B cell (primary cell): ENCODE measurements around the gene LENG1. TPM values are rescaled to one million over a fixed set of nuclear protein-coding genes. Genes with fewer than 3 reads are reported as not detected.

Experiments
- ATAC-seq: fragments of 200-7000 bp; cut with Tn5 transposase; one replicate; pipeline ENCODE4 v1.10.0; 2021; ENCODE audit warnings: low read depth, mild to moderate bottlenecking, moderate number of reproducible peaks, moderate library complexity
- CTCF ChIA-PET: fragments of 350-600 bp; sonication (Branson Sonifier 250); formaldehyde crosslinking; loops from one replicate; lab custom pipeline; 2021; ENCODE audit warnings: antibody characterized with exemption, inconsistent platforms; lab: Charles Lee
- POLR2A ChIA-PET: fragments of 350-600 bp; sonication (Branson Sonifier 250); formaldehyde crosslinking; loops from one replicate; lab custom pipeline; 2021; ENCODE audit warnings: antibody characterized with exemption; lab: Charles Lee
- DNase-seq: peaks from one replicate; pipeline ENCODE4 v3.0.0; 2013
- H2AFZ ChIP-seq: 2 replicates; pipeline ENCODE4 v1.6.1; 2012; ENCODE audit warnings: mild to moderate bottlenecking, low read depth, low read length; ENCODE audit not compliant: insufficient read depth, poor library complexity, severe bottlenecking
- H3K27ac ChIP-seq, 2 donors: 1 replicate in 1 of 2; 2 replicates in 1 of 2; pipeline ENCODE4 v1.5.1; 2012 to 2013; ENCODE audit warnings: low read length in 2 of 2, mild to moderate bottlenecking in 2 of 2, moderate library complexity in 1 of 2
- H3K27me3 ChIP-seq, 4 experiments: fragments of 200-600 bp in 1 of 4; sonication (generic) in 1 of 4; replicated peaks in 1 of 4; 1 replicate in 2 of 4; 2 replicates in 2 of 4; pipeline versions ENCODE4 v1.6.1 to v1.7.0; 2013 to 2016; ENCODE audit warnings: low read length in 3 of 4, mild to moderate bottlenecking in 2 of 4, mixed read lengths in 1 of 4, moderate library complexity in 1 of 4; ENCODE audit not compliant: insufficient read depth in 4 of 4, control insufficient read depth in 3 of 4; ENCODE audit errors: control extremely low read depth in 1 of 4
- H3K36me3 ChIP-seq, 2 experiments: replicated peaks in 1 of 2; 1 replicate in 1 of 2; 2 replicates in 1 of 2; pipeline versions ENCODE4 v1.6.1 to v1.7.1; 2013; ENCODE audit warnings: low read length in 1 of 2; ENCODE audit not compliant: insufficient read depth in 2 of 2, control insufficient read depth in 1 of 2; ENCODE audit errors: control extremely low read depth in 1 of 2, extremely low read depth in 1 of 2
- H3K4me1 ChIP-seq, 2 donors: fragments of 200-600 bp in 1 of 2; sonication (generic) in 1 of 2; 1 replicate in 1 of 2; 2 replicates in 1 of 2; pipeline versions ENCODE4 v1.5.1 to v1.6.1; 2013 to 2017; ENCODE audit warnings: low read length in 2 of 2; ENCODE audit not compliant: control insufficient read depth in 2 of 2, insufficient read depth in 2 of 2
- H3K4me2 ChIP-seq: replicated peaks from 2 replicates; pipeline ENCODE3; 2012; ENCODE audit warnings: mild to moderate bottlenecking, low read depth, low read length; ENCODE audit not compliant: poor library complexity, severe bottlenecking
- H3K4me3 ChIP-seq, 5 experiments: fragments of 200-600 bp in 1 of 5; sonication (generic) in 1 of 5; 1 replicate in 3 of 5; 2 replicates in 2 of 5; pipeline versions ENCODE4 v1.5.1 to v1.7.0; 2011 to 2016; ENCODE audit warnings: low read length in 4 of 5, mild to moderate bottlenecking in 4 of 5, low read depth in 2 of 5, control low read depth in 1 of 5, moderate library complexity in 1 of 5; ENCODE audit not compliant: insufficient read depth in 1 of 5; ENCODE audit errors: control extremely low read depth in 1 of 5, extremely low read depth in 1 of 5
- H3K79me2 ChIP-seq: fragments of 200-600 bp; sonication (generic); one replicate; pipeline ENCODE4 v1.6.0; 2016; ENCODE audit warnings: low read length; ENCODE audit not compliant: control insufficient read depth, insufficient read depth
- H3K9ac ChIP-seq: fragments of 200-600 bp; sonication (generic); 2 replicates; pipeline ENCODE4 v1.6.1; 2017; ENCODE audit warnings: mild to moderate bottlenecking, low read length, moderate library complexity
- H3K9me3 ChIP-seq, 3 donors: one replicate each; pipeline versions ENCODE4 v1.6.1 to v1.7.1; 2013; ENCODE audit warnings: low read length in 2 of 3; ENCODE audit not compliant: control insufficient read depth in 2 of 3, insufficient read depth in 1 of 3; ENCODE audit errors: control extremely low read depth in 1 of 3
- H4K20me1 ChIP-seq: 2 replicates; pipeline ENCODE4 v1.6.0; 2012; ENCODE audit warnings: mild to moderate bottlenecking, low read length; ENCODE audit not compliant: insufficient read depth, control insufficient read depth, poor library complexity, severe bottlenecking
- H3K27ac Mint-ChIP-seq: one replicate; pipeline ENCODE4 v1.8.0; 2021; ENCODE audit warnings: mixed read lengths
- H3K27me3 Mint-ChIP-seq: one replicate; pipeline ENCODE4 v1.8.0; 2021; ENCODE audit warnings: mixed read lengths
- H3K4me1 Mint-ChIP-seq: one replicate; pipeline ENCODE4 v1.8.0; 2021; ENCODE audit warnings: mixed read lengths
- H3K4me3 Mint-ChIP-seq: one replicate; pipeline ENCODE4 v1.8.0; 2021; ENCODE audit warnings: mixed read lengths
- H3K9me3 Mint-ChIP-seq: one replicate; pipeline ENCODE4 v1.8.0; 2022; ENCODE audit warnings: mixed read lengths; ENCODE audit not compliant: insufficient read depth
- EZH2 ChIP-seq: IDR thresholded peaks from 2 replicates; pipeline ENCODE4 v1.6.1; 2012; ENCODE audit warnings: borderline replicate concordance, low read depth, mild to moderate bottlenecking, moderate library complexity, low read length; ENCODE audit not compliant: insufficient read depth, poor library complexity, severe bottlenecking
- WGBS: methylation state at CpG from one replicate; pipeline ENCODE4 v1.1.5; 2013; ENCODE audit warnings: missing lambda C conversion rate; ENCODE audit not compliant: insufficient coverage; 5-methylcytosine and 5-hydroxymethylcytosine counted together
- intact Hi-C: fragments of 100-400 bp; cut with micrococcal nuclease; formaldehyde crosslinking; loops from one replicate; pipeline ENCODE4 v1.10.0; 2022
- polyA plus RNA-seq: library from polyadenylated mRNA; depleted of rRNA; stranded (reverse); fragments of >200 nt; gene quantifications from 2 replicates; pipeline ENCODE4 v1.2.3, GENCODE V29; 2012
- total RNA-seq, 2 donors: library from RNA; stranded (reverse); fragments of 120-200 nt in 1 of 2; gene quantifications; 1 replicate in 1 of 2; 2 replicates in 1 of 2; pipeline versions ENCODE4 v1.2.3 to v1.2.4, GENCODE V29; 2013 to 2022
- TF ChIP-seq, protein P1 (sequence below): fragments of 200-600 bp; IDR thresholded peaks from one replicate; pipeline ENCODE4 v1.8.0; 2022; ENCODE audit warnings: antibody characterized with exemption, mild to moderate bottlenecking

Gene LENG1
- total and polyA plus RNA-seq, 2 donors (not counting 1 experiment from before 2014, with no cell fraction given) = 9.2 to 16.5 TPM

DNA sequence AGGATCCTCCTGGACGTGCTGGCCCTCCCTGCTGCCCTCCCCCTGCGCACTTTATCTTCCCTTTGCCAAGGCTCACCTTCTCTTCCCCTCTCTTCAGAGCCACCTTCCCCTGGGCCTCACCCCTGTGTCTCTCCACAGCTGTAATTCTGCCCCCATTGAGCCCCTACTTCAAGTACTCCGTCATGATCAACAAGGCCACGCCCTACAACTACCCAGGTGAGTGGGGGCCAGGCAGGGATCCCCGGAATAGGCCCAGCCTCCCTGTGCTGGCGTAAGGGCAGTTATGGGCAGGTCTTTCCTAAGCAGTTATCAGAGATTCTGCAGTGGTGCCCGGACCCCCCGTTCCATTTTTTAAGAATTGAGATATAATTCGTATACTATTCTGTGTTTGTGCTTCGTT is 53.7 kb downstream of the LENG1 start:
- TF ChIP-seq EZH2 = no peak
- TF ChIP-seq, protein P1, sequence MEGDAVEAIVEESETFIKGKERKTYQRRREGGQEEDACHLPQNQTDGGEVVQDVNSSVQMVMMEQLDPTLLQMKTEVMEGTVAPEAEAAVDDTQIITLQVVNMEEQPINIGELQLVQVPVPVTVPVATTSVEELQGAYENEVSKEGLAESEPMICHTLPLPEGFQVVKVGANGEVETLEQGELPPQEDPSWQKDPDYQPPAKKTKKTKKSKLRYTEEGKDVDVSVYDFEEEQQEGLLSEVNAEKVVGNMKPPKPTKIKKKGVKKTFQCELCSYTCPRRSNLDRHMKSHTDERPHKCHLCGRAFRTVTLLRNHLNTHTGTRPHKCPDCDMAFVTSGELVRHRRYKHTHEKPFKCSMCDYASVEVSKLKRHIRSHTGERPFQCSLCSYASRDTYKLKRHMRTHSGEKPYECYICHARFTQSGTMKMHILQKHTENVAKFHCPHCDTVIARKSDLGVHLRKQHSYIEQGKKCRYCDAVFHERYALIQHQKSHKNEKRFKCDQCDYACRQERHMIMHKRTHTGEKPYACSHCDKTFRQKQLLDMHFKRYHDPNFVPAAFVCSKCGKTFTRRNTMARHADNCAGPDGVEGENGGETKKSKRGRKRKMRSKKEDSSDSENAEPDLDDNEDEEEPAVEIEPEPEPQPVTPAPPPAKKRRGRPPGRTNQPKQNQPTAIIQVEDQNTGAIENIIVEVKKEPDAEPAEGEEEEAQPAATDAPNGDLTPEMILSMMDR = no peak
- Mint-ChIP-seq H3K4me3 (peak overlapping the region; percentile 24), H3K9me3 (no peaks in the 10 kb centered on the region), H3K27me3 (no peaks in the 10 kb centered on the region), H3K27ac (no peak overlapping the region), H3K4me1 (peaks cover 20% of the 10 kb centered on the region)
- Histone ChIP-seq H3K4me1 (peaks cover 6 to 13% of the 10 kb centered on the region in 2 donors), H3K4me3 (no peak overlapping the region), H3K9me3 (peaks cover 0 to 8% (median 0%) of the 10 kb centered on the region in 3 donors), H3K27ac (no peak overlapping the region), H3K79me2 (peaks cover 55% of the 10 kb centered on the region), H3K36me3 (peaks cover under 1 to 32% of the 10 kb centered on the region in 2 experiments), H3K4me2 (no peak overlapping the region), H2AFZ (no peak overlapping the region), H3K27me3 (no peaks in the 10 kb centered on the region), H4K20me1 (peaks cover 9% of the 10 kb centered on the region), H3K9ac (no peak overlapping the region)
- no peak for ATAC-seq
- ChIA-PET CTCF (interaction anchor here (0.6 kb wide), 1 partner anchor 233 kb away, joined by 3 read pairs; no protein-coding TSS in a partner anchor), POLR2A (interaction anchor here (0.7 kb wide), 1 partner anchor 39 kb away, joined by 9 read pairs; no protein-coding TSS in a partner anchor)
- peak; percentile 7 for DNase-seq
- WGBS = 96% methylated on average over 10 of the region's 10 CpGs
- intact Hi-C loops = no loop called here

Other genes starting within 250 kb of the LENG1 start
- not detected in 2 replicates for gene CACNG8, start 196.8 kb downstream of the LENG1 start, total RNA-seq
- not detected in 2 replicates for gene CACNG8, start 196.8 kb downstream of the LENG1 start, polyA plus RNA-seq
- not detected in 2 replicates for gene CACNG6, start 168.1 kb downstream of the LENG1 start, total RNA-seq
- not detected in 2 replicates for gene CACNG6, start 168.1 kb downstream of the LENG1 start, polyA plus RNA-seq
- gene VSTM1, start 95.8 kb downstream of the LENG1 start, total RNA-seq = not detected in 2 replicates
- gene VSTM1, start 95.8 kb downstream of the LENG1 start, polyA plus RNA-seq = 0.58 and 0.82 TPM in 2 replicates
- not detected in 2 replicates for gene TARM1, start 78.4 kb downstream of the LENG1 start, total RNA-seq
- gene TARM1, start 78.4 kb downstream of the LENG1 start, polyA plus RNA-seq = not detected in 2 replicates
- gene OSCAR, start 58.9 kb downstream of the LENG1 start, total RNA-seq = not detected in 2 replicates
- gene OSCAR, start 58.9 kb downstream of the LENG1 start, polyA plus RNA-seq = 1.1 and 1.7 TPM in 2 replicates
- gene NDUFA3, start 56.9 kb downstream of the LENG1 start, total RNA-seq = 91.8 and 94.4 TPM in 2 replicates
- gene NDUFA3, start 56.9 kb downstream of the LENG1 start, polyA plus RNA-seq = 46.6 and 55.4 TPM in 2 replicates
- 10.4 and 12.7 TPM in 2 replicates for gene TFPT, start 44.1 kb downstream of the LENG1 start, total RNA-seq
- 8.4 and 8.7 TPM in 2 replicates for gene TFPT, start 44.1 kb downstream of the LENG1 start, polyA plus RNA-seq
- gene PRPF31, start 44.0 kb downstream of the LENG1 start, total RNA-seq = 65.4 and 66.2 TPM in 2 replicates
- 61.2 and 62.4 TPM in 2 replicates for gene PRPF31, start 44.0 kb downstream of the LENG1 start, polyA plus RNA-seq
- 71.0 and 82.1 TPM in 2 replicates for gene CNOT3, start 22.0 kb downstream of the LENG1 start, total RNA-seq
- gene CNOT3, start 22.0 kb downstream of the LENG1 start, polyA plus RNA-seq = 28.1 and 28.5 TPM in 2 replicates
- not detected in 2 replicates for gene TMC4, start 13.4 kb upstream of the LENG1 start, total RNA-seq
- gene TMC4, start 13.4 kb upstream of the LENG1 start, polyA plus RNA-seq = not detected in 2 replicates
- 34.8 and 37.8 TPM in 2 replicates for gene MBOAT7, start 29.9 kb upstream of the LENG1 start, total RNA-seq
- gene MBOAT7, start 29.9 kb upstream of the LENG1 start, polyA plus RNA-seq = 18.6 and 22.3 TPM in 2 replicates
- 23.5 and 25.1 TPM in 2 replicates for gene TSEN34, start 31.6 kb upstream of the LENG1 start, total RNA-seq
- 17.6 and 18.2 TPM in 2 replicates for gene TSEN34, start 31.6 kb upstream of the LENG1 start, polyA plus RNA-seq
- gene RPS9, start 41.1 kb upstream of the LENG1 start, total RNA-seq = 1,512 and 1,603 TPM in 2 replicates
- 3,492 and 3,905 TPM in 2 replicates for gene RPS9, start 41.1 kb upstream of the LENG1 start, polyA plus RNA-seq
- gene LILRB3, start 63.3 kb upstream of the LENG1 start, total RNA-seq = 0.25 and 0.34 TPM in 2 replicates
- 1.0 and 2.3 TPM in 2 replicates for gene LILRB3, start 63.3 kb upstream of the LENG1 start, polyA plus RNA-seq
- not detected in 2 replicates for gene LILRA6, start 83.1 kb upstream of the LENG1 start, total RNA-seq
- 0.66 and 0.79 TPM in 2 replicates for gene LILRA6, start 83.1 kb upstream of the LENG1 start, polyA plus RNA-seq
- 0.05 and 0.17 TPM in 2 replicates for gene LILRB5, start 97.6 kb upstream of the LENG1 start, total RNA-seq
- gene LILRB5, start 97.6 kb upstream of the LENG1 start, polyA plus RNA-seq = not detected in 2 replicates
- 8.3 and 9.2 TPM in 2 replicates for gene LILRB2, start 121.4 kb upstream of the LENG1 start, total RNA-seq
- 7.5 and 12.4 TPM in 2 replicates for gene LILRB2, start 121.4 kb upstream of the LENG1 start, polyA plus RNA-seq
- 0.46 TPM in 1 of 2 replicates, not detected in the other for gene LILRA5, start 153.4 kb upstream of the LENG1 start, total RNA-seq
- gene LILRA5, start 153.4 kb upstream of the LENG1 start, polyA plus RNA-seq = 1.3 and 1.8 TPM in 2 replicates
- 10.1 and 10.4 TPM in 2 replicates for gene LILRA4, start 179.4 kb upstream of the LENG1 start, total RNA-seq
- 7.2 TPM in 2 replicates for gene LILRA4, start 179.4 kb upstream of the LENG1 start, polyA plus RNA-seq
- 40.2 and 41.5 TPM in 2 replicates for gene LAIR1, start 205.2 kb upstream of the LENG1 start, total RNA-seq
- 173 and 191 TPM in 2 replicates for gene LAIR1, start 205.2 kb upstream of the LENG1 start, polyA plus RNA-seq